ENCODE data around the gene MRPL3. TPM values are rescaled to one million over a fixed set of nuclear protein-coding genes. Genes with fewer than 3 reads are reported as not detected.

The MRPL3 gene
- total RNA-seq, 1 experiment from 2014 or later, result 210 TPM

- Mint-ChIP-seq H3K27ac (ENCODE audit: unreplicated experiment) (no peak overlapping the region), H3K4me1 (ENCODE audit: low read depth, unreplicated experiment) (no peaks in the 10 kb centered on the region), H3K27me3 (ENCODE audit: unreplicated experiment) (no peaks in the 10 kb centered on the region), H3K4me3 (ENCODE audit: low read depth, unreplicated experiment) (no peak overlapping the region), H3K9me3 (ENCODE audit: low read depth, unreplicated experiment) (no peaks in the 10 kb centered on the region), H3K36me3 (ENCODE audit: insufficient read depth, unreplicated experiment) (peaks cover 9% of the 10 kb centered on the region)
- CTCF ChIA-PET, result no interaction called here
- no peak for TF ChIP-seq CTCF (IDR thresholded peaks at IDR 0.05; ENCODE audit: unreplicated experiment)
- intact Hi-C loops (cut with micrococcal nuclease; ENCODE audit: unreplicated experiment), result no loop called here
- no peak for DNase-seq
- no TSS peak for BruUV-seq (replicated peaks)
Measured at GRCh38 chr3:131480116-131480515, 22.7 kb downstream of the MRPL3 start.

- no peaks in the 10 kb centered on the region for H3K9me3 Mint-ChIP-seq (ENCODE audit: low read depth, unreplicated experiment)
- intact Hi-C loops (cut with micrococcal nuclease; ENCODE audit: unreplicated experiment), result no loop called here
- no peak for DNase-seq
- H3K4me3 Mint-ChIP-seq (ENCODE audit: low read depth, unreplicated experiment), result no peak overlapping the region
- TF ChIP-seq CTCF (IDR thresholded peaks at IDR 0.05; ENCODE audit: unreplicated experiment), result no peak
- BruUV-seq (replicated peaks), result no TSS peak
- H3K27ac Mint-ChIP-seq (ENCODE audit: unreplicated experiment), result no peak overlapping the region
- H3K27me3 Mint-ChIP-seq (ENCODE audit: unreplicated experiment), result no peaks in the 10 kb centered on the region
- peaks cover 9% of the 10 kb centered on the region for H3K36me3 Mint-ChIP-seq (ENCODE audit: insufficient read depth, unreplicated experiment)
- H3K4me1 Mint-ChIP-seq (ENCODE audit: low read depth, unreplicated experiment), result no peaks in the 10 kb centered on the region
- CTCF ChIA-PET, result no interaction called here
Measured at GRCh38 chr3:131477813-131478212, 25.0 kb downstream of the MRPL3 start.

- Mint-ChIP-seq H3K4me3 (ENCODE audit: low read depth, unreplicated experiment) (no peak overlapping the region), H3K27ac (ENCODE audit: unreplicated experiment) (no peak overlapping the region), H3K4me1 (ENCODE audit: low read depth, unreplicated experiment) (no peaks in the 10 kb centered on the region), H3K9me3 (ENCODE audit: low read depth, unreplicated experiment) (no peaks in the 10 kb centered on the region), H3K36me3 (ENCODE audit: insufficient read depth, unreplicated experiment) (peaks cover 5% of the 10 kb centered on the region), H3K27me3 (ENCODE audit: unreplicated experiment) (no peaks in the 10 kb centered on the region)
- no TSS peak for BruUV-seq (replicated peaks)
- no peak for TF ChIP-seq CTCF (IDR thresholded peaks at IDR 0.05; ENCODE audit: unreplicated experiment)
- no peak for DNase-seq
- CTCF ChIA-PET, result no interaction called here
- intact Hi-C loops (cut with micrococcal nuclease; ENCODE audit: unreplicated experiment), result no loop called here
Measured at GRCh38 chr3:131474115-131474514, 28.7 kb downstream of the MRPL3 start.

GRCh38 chr3:131470377-131470776 is 32.4 kb downstream of the MRPL3 start:
- BruUV-seq (replicated peaks), result no TSS peak
- intact Hi-C loops (cut with micrococcal nuclease; ENCODE audit: unreplicated experiment), result no loop called here
- TF ChIP-seq CTCF (IDR thresholded peaks at IDR 0.05; ENCODE audit: unreplicated experiment), result no peak
- peaks cover 17% of the 10 kb centered on the region for H3K36me3 Mint-ChIP-seq (ENCODE audit: insufficient read depth, unreplicated experiment)
- no peaks in the 10 kb centered on the region for H3K4me1 Mint-ChIP-seq (ENCODE audit: low read depth, unreplicated experiment)
- H3K9me3 Mint-ChIP-seq (ENCODE audit: low read depth, unreplicated experiment), result no peaks in the 10 kb centered on the region
- no peak overlapping the region for H3K4me3 Mint-ChIP-seq (ENCODE audit: low read depth, unreplicated experiment)
- DNase-seq, result no peak
- no peak overlapping the region for H3K27ac Mint-ChIP-seq (ENCODE audit: unreplicated experiment)
- no peaks in the 10 kb centered on the region for H3K27me3 Mint-ChIP-seq (ENCODE audit: unreplicated experiment)
- CTCF ChIA-PET, result no interaction called here

Data from Calu3 (cell line).